ENCODE measurements around the gene TUBGCP3. TPM values are rescaled to one million over a fixed set of nuclear protein-coding genes. Genes with fewer than 3 reads are reported as not detected.

TUBGCP3 gene
- total RNA-seq, 2 donors from 2014 or later = 53.9 to 59.6 TPM

DNA sequence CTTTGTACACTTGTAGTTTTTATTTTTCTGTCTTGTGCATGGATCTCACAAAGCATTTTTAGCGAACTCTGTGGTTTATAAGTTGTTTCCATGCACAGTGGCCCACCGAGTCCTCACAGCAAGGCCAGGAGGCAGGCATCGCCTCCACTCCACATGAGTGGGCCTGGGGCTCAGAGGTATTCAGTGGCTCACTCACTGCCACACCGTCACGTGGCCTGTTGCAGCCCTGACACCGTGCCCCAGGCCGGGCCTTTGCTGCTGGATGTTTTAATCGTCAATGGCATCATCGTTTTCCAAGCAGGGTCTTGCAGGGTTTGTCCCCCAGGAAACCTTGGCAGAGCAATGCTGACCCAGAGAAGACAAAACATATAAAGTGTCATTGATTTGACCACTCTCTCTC, 152.0 kb downstream of the TUBGCP3 start:
- ATAC-seq (replicated peaks in 1 of 2) (no peak), DNase-seq (no peak)
- Mint-ChIP-seq H3K36me3 (ENCODE audit: insufficient read depth in 2 of 2) (peaks cover 4% of the 10 kb centered on the region in 2 donors), H3K4me1 (ENCODE audit: low read depth) (no peaks in the 10 kb centered on the region), H3K9me3 (peaks cover 4 to 9% of the 10 kb centered on the region in 2 donors), H3K27ac (no peak overlapping the region), H3K27me3 (ENCODE audit: low read depth) (peaks cover 5% of the 10 kb centered on the region), H3K4me3 (no peak overlapping the region)

Other genes starting within 250 kb of the TUBGCP3 start
- not detected for gene SPACA7, start 211.8 kb downstream of the TUBGCP3 start, total RNA-seq
- gene ATP11A, start 101.9 kb upstream of the TUBGCP3 start, total RNA-seq = 10 to 100 TPM; 33.8 to 41.0 TPM

Measured in activated T-cell treated with anti-CD3 and anti-CD28 coated beads, Interleukin-2, amount 50 U/mL, for 72 hours (primary cell).